ENCODE data around the gene SUMO1. TPM values are rescaled to one million over a fixed set of nuclear protein-coding genes. Genes with fewer than 3 reads are reported as not detected.

The SUMO1 gene
- total RNA-seq (2022; extraction: Qiagen RNA extraction), result 136 to 196 TPM (median 151 TPM) in 5 replicates

GRCh38 chr2:202238234-202239197, at the start of gene SUMO1:
Gene SUMO1 (minus strand): TSS chr2:202238597. CDS start chr2:202238451, 146 bp downstream.

DNA sequence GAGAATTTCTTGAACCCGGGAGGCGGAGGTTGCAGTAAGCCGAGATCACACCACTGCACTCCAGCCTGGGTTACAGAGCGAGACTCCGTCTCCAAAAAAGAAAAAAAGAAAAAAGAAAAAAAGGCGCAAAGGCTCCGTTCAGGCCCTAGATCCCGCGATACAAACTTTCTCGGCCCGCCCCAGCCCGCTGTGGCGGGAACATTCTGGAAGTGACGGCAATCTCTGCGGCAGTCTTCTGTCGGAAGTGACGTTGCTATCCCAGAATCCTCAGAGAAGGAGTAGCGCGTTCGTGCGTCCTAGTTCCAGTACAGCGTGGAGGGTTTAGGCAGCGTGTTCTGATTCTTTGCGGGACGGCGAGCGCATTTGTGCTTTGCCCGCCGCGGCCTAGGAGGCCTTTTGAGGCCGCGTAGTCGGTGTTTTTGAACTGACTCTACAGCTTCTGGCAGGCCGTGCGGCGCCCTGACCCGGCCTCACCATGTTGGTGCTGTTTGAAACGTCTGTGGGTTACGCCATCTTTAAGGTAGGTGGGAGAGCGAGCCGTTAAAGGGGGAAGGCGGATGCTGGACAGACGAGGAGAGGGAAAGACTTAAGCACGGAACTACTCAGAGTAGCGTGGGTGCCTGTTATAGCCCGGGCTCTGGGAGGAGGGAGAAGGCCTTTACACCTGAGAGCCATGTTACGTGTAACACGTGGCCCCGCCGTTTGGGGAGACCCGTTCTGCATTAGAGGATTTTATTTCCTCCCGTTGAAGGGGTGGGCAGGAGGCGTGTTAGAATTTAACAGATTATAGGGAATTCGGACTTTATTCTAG, 27.3 kb upstream of the SUMO1 start, which contains the start of gene NOP58:
NOP58 (plus strand) TSS at position 297 of the 811 bp plus-strand sequence; CDS start at position 476, 179 bp downstream.

Other genes with a start within 250 kb of the SUMO1 start
- gene FZD7, start 204.7 kb downstream of the SUMO1 start, total RNA-seq (2022; extraction: Qiagen RNA extraction), result 5.5 to 6.9 TPM (median 6.5 TPM) in 5 replicates
- gene KIAA2012, start 165.3 kb downstream of the SUMO1 start, total RNA-seq (2022; extraction: Qiagen RNA extraction), result not detected in 5 replicates
- 114 to 139 TPM (median 123 TPM) in 5 replicates for gene NOP58, start 27.2 kb upstream of the SUMO1 start, total RNA-seq (2022; extraction: Qiagen RNA extraction)
- gene BMPR2, start 137.7 kb upstream of the SUMO1 start, total RNA-seq (2022; extraction: Qiagen RNA extraction), result 11.0 to 19.3 TPM (median 17.8 TPM) in 5 replicates